Activated T-cell treated with anti-CD3 and anti-CD28 coated beads for 24 hours (primary cell): ENCODE measurements around the gene TBX5.

Experiments used
- DNase-seq: peaks from one replicate; pipeline ENCODE4 v3.0.0-alpha.2; 2020; ENCODE audit warnings: low read depth

Gene TBX5

GRCh38 chr12:114319422-114319821, 86.5 kb downstream of the TBX5 start:
- no peak for DNase-seq

- no peak for DNase-seq
Observed at GRCh38 chr12:114318984-114319383, 87.0 kb downstream of the TBX5 start.

- no peak for DNase-seq
Observed at GRCh38 chr12:114316076-114316475, 89.9 kb downstream of the TBX5 start.

GRCh38 chr12:114314974-114315720, 90.8 kb downstream of the TBX5 start:
- DNase-seq = no peak

- no peak for DNase-seq
Observed at GRCh38 chr12:114314403-114314802, 91.5 kb downstream of the TBX5 start.

GRCh38 chr12:114313910-114314309, 92.0 kb downstream of the TBX5 start:
- no peak for DNase-seq

GRCh38 chr12:114311974-114312373, 94.0 kb downstream of the TBX5 start:
- DNase-seq = no peak

- no peak for DNase-seq
Observed at GRCh38 chr12:114306646-114307045, 99.3 kb downstream of the TBX5 start.

GRCh38 chr12:114305446-114305845, 100.5 kb downstream of the TBX5 start:
- DNase-seq = no peak
